ENCODE results near the gene GTF3A. TPM values are rescaled to one million over a fixed set of nuclear protein-coding genes. Genes with fewer than 3 reads are reported as not detected.

GTF3A gene
- total RNA-seq, 1 experiment from 2014 or later: 88.7 TPM

DNA sequence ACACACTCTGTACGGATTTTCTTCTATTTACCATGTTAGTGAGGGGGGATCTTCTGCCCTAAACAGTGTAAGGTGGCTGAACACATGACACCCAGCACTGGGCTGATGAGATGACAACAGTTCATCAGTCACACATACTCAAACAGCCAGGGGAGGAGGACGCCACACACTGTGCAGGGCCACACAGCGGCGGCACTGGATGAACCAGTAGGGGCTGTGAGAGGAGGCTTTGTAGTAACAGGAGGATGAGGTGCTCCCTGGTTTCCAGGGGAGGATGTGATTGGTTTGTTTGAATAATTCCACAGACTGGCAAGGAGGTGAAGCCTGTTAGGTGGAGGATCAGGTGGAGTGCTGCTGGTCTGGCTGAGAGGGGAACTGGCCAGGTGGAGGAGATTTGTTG, 16.3 kb upstream of the GTF3A start:
- CTCF ChIA-PET: no interaction called here
- peaks cover 10% of the 10 kb centered on the region for H3K4me1 Mint-ChIP-seq
- peak; percentile 34; the same call in 1 of the 2 replicates for ATAC-seq
- no peak for DNase-seq (ENCODE audit: low spot score)
- H3K36me3 Mint-ChIP-seq: no peaks in the 10 kb centered on the region
- TF ChIP-seq, protein P1, sequence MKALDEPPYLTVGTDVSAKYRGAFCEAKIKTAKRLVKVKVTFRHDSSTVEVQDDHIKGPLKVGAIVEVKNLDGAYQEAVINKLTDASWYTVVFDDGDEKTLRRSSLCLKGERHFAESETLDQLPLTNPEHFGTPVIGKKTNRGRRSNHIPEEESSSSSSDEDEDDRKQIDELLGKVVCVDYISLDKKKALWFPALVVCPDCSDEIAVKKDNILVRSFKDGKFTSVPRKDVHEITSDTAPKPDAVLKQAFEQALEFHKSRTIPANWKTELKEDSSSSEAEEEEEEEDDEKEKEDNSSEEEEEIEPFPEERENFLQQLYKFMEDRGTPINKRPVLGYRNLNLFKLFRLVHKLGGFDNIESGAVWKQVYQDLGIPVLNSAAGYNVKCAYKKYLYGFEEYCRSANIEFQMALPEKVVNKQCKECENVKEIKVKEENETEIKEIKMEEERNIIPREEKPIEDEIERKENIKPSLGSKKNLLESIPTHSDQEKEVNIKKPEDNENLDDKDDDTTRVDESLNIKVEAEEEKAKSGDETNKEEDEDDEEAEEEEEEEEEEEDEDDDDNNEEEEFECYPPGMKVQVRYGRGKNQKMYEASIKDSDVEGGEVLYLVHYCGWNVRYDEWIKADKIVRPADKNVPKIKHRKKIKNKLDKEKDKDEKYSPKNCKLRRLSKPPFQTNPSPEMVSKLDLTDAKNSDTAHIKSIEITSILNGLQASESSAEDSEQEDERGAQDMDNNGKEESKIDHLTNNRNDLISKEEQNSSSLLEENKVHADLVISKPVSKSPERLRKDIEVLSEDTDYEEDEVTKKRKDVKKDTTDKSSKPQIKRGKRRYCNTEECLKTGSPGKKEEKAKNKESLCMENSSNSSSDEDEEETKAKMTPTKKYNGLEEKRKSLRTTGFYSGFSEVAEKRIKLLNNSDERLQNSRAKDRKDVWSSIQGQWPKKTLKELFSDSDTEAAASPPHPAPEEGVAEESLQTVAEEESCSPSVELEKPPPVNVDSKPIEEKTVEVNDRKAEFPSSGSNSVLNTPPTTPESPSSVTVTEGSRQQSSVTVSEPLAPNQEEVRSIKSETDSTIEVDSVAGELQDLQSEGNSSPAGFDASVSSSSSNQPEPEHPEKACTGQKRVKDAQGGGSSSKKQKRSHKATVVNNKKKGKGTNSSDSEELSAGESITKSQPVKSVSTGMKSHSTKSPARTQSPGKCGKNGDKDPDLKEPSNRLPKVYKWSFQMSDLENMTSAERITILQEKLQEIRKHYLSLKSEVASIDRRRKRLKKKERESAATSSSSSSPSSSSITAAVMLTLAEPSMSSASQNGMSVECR (CRISPR knock-in tag; IDR thresholded peaks at IDR 0.05; ENCODE audit: borderline replicate concordance): no peak
- TF ChIP-seq, protein P2, sequence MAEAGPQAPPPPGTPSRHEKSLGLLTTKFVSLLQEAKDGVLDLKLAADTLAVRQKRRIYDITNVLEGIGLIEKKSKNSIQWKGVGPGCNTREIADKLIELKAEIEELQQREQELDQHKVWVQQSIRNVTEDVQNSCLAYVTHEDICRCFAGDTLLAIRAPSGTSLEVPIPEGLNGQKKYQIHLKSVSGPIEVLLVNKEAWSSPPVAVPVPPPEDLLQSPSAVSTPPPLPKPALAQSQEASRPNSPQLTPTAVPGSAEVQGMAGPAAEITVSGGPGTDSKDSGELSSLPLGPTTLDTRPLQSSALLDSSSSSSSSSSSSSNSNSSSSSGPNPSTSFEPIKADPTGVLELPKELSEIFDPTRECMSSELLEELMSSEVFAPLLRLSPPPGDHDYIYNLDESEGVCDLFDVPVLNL (CRISPR knock-in tag; IDR thresholded peaks at IDR 0.05; ENCODE audit: borderline replicate concordance, low read depth): no peak
- TF ChIP-seq, protein P3, sequence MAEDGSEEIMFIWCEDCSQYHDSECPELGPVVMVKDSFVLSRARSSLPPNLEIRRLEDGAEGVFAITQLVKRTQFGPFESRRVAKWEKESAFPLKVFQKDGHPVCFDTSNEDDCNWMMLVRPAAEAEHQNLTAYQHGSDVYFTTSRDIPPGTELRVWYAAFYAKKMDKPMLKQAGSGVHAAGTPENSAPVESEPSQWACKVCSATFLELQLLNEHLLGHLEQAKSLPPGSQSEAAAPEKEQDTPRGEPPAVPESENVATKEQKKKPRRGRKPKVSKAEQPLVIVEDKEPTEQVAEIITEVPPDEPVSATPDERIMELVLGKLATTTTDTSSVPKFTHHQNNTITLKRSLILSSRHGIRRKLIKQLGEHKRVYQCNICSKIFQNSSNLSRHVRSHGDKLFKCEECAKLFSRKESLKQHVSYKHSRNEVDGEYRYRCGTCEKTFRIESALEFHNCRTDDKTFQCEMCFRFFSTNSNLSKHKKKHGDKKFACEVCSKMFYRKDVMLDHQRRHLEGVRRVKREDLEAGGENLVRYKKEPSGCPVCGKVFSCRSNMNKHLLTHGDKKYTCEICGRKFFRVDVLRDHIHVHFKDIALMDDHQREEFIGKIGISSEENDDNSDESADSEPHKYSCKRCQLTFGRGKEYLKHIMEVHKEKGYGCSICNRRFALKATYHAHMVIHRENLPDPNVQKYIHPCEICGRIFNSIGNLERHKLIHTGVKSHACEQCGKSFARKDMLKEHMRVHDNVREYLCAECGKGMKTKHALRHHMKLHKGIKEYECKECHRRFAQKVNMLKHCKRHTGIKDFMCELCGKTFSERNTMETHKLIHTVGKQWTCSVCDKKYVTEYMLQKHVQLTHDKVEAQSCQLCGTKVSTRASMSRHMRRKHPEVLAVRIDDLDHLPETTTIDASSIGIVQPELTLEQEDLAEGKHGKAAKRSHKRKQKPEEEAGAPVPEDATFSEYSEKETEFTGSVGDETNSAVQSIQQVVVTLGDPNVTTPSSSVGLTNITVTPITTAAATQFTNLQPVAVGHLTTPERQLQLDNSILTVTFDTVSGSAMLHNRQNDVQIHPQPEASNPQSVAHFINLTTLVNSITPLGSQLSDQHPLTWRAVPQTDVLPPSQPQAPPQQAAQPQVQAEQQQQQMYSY (CRISPR knock-in tag; IDR thresholded peaks at IDR 0.05): no peak
- TF ChIP-seq, protein P4, sequence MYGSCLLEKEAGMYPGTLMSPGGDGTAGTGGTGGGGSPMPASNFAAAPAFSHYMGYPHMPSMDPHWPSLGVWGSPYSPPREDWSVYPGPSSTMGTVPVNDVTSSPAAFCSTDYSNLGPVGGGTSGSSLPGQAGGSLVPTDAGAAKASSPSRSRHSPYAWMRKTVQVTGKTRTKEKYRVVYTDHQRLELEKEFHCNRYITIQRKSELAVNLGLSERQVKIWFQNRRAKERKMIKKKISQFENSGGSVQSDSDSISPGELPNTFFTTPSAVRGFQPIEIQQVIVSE (CRISPR knock-in tag; IDR thresholded peaks at IDR 0.05; ENCODE audit: borderline replicate concordance): no peak
- TF ChIP-seq, protein P5, sequence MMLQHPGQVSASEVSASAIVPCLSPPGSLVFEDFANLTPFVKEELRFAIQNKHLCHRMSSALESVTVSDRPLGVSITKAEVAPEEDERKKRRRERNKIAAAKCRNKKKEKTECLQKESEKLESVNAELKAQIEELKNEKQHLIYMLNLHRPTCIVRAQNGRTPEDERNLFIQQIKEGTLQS (CRISPR knock-in tag; conservative IDR thresholded peaks at IDR 0.05): no peak
- TF ChIP-seq GTF2I (CRISPR knock-in tag; conservative IDR thresholded peaks at IDR 0.05): no peak
- TF ChIP-seq, protein P6, sequence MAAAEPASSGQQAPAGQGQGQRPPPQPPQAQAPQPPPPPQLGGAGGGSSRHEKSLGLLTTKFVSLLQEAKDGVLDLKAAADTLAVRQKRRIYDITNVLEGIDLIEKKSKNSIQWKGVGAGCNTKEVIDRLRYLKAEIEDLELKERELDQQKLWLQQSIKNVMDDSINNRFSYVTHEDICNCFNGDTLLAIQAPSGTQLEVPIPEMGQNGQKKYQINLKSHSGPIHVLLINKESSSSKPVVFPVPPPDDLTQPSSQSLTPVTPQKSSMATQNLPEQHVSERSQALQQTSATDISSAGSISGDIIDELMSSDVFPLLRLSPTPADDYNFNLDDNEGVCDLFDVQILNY (CRISPR knock-in tag; IDR thresholded peaks at IDR 0.05): no peak
- no peak for TF ChIP-seq ZNF263 (CRISPR knock-in tag; IDR thresholded peaks at IDR 0.05; ENCODE audit: low read depth)
- TF ChIP-seq SMAD3 (CRISPR knock-in tag; IDR thresholded peaks at IDR 0.05; ENCODE audit: borderline replicate concordance): no peak
- TF ChIP-seq KAT7 (CRISPR knock-in tag; IDR thresholded peaks at IDR 0.05; ENCODE audit: borderline replicate concordance): no peak
- TF ChIP-seq, protein P7, sequence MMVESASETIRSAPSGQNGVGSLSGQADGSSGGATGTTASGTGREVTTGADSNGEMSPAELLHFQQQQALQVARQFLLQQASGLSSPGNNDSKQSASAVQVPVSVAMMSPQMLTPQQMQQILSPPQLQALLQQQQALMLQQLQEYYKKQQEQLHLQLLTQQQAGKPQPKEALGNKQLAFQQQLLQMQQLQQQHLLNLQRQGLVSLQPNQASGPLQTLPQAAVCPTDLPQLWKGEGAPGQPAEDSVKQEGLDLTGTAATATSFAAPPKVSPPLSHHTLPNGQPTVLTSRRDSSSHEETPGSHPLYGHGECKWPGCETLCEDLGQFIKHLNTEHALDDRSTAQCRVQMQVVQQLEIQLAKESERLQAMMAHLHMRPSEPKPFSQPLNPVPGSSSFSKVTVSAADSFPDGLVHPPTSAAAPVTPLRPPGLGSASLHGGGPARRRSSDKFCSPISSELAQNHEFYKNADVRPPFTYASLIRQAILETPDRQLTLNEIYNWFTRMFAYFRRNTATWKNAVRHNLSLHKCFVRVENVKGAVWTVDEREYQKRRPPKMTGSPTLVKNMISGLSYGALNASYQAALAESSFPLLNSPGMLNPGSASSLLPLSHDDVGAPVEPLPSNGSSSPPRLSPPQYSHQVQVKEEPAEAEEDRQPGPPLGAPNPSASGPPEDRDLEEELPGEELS (CRISPR knock-in tag; IDR thresholded peaks at IDR 0.05): no peak
- TF ChIP-seq, protein P8, sequence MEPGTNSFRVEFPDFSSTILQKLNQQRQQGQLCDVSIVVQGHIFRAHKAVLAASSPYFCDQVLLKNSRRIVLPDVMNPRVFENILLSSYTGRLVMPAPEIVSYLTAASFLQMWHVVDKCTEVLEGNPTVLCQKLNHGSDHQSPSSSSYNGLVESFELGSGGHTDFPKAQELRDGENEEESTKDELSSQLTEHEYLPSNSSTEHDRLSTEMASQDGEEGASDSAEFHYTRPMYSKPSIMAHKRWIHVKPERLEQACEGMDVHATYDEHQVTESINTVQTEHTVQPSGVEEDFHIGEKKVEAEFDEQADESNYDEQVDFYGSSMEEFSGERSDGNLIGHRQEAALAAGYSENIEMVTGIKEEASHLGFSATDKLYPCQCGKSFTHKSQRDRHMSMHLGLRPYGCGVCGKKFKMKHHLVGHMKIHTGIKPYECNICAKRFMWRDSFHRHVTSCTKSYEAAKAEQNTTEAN (CRISPR knock-in tag; IDR thresholded peaks at IDR 0.05): no peak
- H3K4me3 Mint-ChIP-seq: no peak overlapping the region
- H3K27me3 Mint-ChIP-seq (ENCODE audit: low read depth): peaks cover 7% of the 10 kb centered on the region
- POLR2A ChIA-PET: no interaction called here
- no peak overlapping the region for H3K27ac Mint-ChIP-seq
- peaks cover 8% of the 10 kb centered on the region for H3K9me3 Mint-ChIP-seq

All from WTC11 (cell line).